Fibroblast of lung (primary cell): Measurements from ENCODE around the gene CCDC93. TPM values are rescaled to one million over a fixed set of nuclear protein-coding genes. Genes with fewer than 3 reads are reported as not detected.

Experiments
- DNase-seq, 2 donors: peaks; one replicate each; pipeline versions ENCODE4 v3.0.0 to v3.0.0-alpha.2; 2010; ENCODE audit warnings: low read depth in 2 of 2
- H2AFZ ChIP-seq: 2 replicates; pipeline ENCODE4 v1.5.1; 2012; ENCODE audit warnings: low read length, control low read depth, inconsistent platforms
- H3K27ac ChIP-seq: 2 replicates; pipeline ENCODE4 v1.5.1; 2011; ENCODE audit warnings: low read length, control low read depth; ENCODE audit not compliant: insufficient read depth
- H3K27me3 ChIP-seq: 2 replicates; pipeline ENCODE4 v1.5.1; 2011; ENCODE audit warnings: mild to moderate bottlenecking, low read length; ENCODE audit not compliant: control insufficient read depth, insufficient read depth
- H3K36me3 ChIP-seq: 2 replicates; pipeline ENCODE4 v1.5.1; 2011; ENCODE audit warnings: low read length; ENCODE audit not compliant: control insufficient read depth, insufficient read depth
- H3K4me1 ChIP-seq: 2 replicates; pipeline ENCODE4 v1.5.1; 2011; ENCODE audit warnings: low read length; ENCODE audit not compliant: control insufficient read depth, insufficient read depth; ENCODE audit errors: extremely low read depth
- H3K4me2 ChIP-seq: 2 replicates; pipeline ENCODE4 v1.5.1; 2011; ENCODE audit warnings: low read length, control low read depth; ENCODE audit not compliant: insufficient read depth; ENCODE audit errors: extremely low read depth
- H3K4me3 ChIP-seq, 4 experiments: fragments of 200-600 bp in 1 of 4; sonication (generic) in 1 of 4; replicated peaks in 1 of 4; 2 replicates each; pipeline ENCODE4 v1.5.1; 2011 to 2016; ENCODE audit warnings: low read length in 4 of 4, low read depth in 3 of 4, mild to moderate bottlenecking in 3 of 4, control low read depth in 2 of 4, inconsistent platforms in 1 of 4, mixed read lengths in 1 of 4; ENCODE audit not compliant: insufficient read depth in 1 of 4; ENCODE audit errors: control extremely low read depth in 1 of 4
- H3K79me2 ChIP-seq: 2 replicates; pipeline ENCODE4 v1.5.1; 2012; ENCODE audit warnings: mild to moderate bottlenecking, low read length, inconsistent platforms; ENCODE audit not compliant: control insufficient read depth, insufficient read depth
- H3K9ac ChIP-seq: 2 replicates; pipeline ENCODE4 v1.5.1; 2011; ENCODE audit warnings: mild to moderate bottlenecking, low read length, control low read depth; ENCODE audit not compliant: insufficient read depth
- H3K9me3 ChIP-seq: 2 replicates; pipeline ENCODE4 v1.5.1; 2012; ENCODE audit warnings: low read depth, low read length; ENCODE audit not compliant: control insufficient read depth, insufficient read depth
- H4K20me1 ChIP-seq: 2 replicates; pipeline ENCODE4 v1.5.1; 2011; ENCODE audit warnings: low read length; ENCODE audit not compliant: control insufficient read depth, insufficient read depth; ENCODE audit errors: extremely low read depth
- CTCF ChIP-seq, 2 donors: IDR thresholded peaks in 1 of 2; conservative IDR thresholded peaks in 1 of 2; 1 replicate in 1 of 2; 2 replicates in 1 of 2; pipeline ENCODE4 v1.5.1; 2011 to 2012; ENCODE audit warnings: low read length in 2 of 2, control low read depth in 1 of 2, inconsistent platforms in 1 of 2, low read depth in 1 of 2, mild to moderate bottlenecking in 1 of 2
- EZH2 ChIP-seq: IDR thresholded peaks from 2 replicates; pipeline ENCODE4 v1.5.1; 2012; ENCODE audit warnings: low read length, control low read depth, mild to moderate bottlenecking; ENCODE audit errors: missing control alignments
- polyA plus RNA-seq, 2 donors: library from polyadenylated mRNA; depleted of rRNA in 1 of 2; stranded (reverse) in 1 of 2; unstranded in 1 of 2; fragments of >200 nt; gene quantifications; 2 replicates each; pipeline ENCODE4 v1.2.1, GENCODE V29; 2011 to 2012; ENCODE audit warnings: missing spikeins in 1 of 2
- total RNA-seq: library from RNA; depleted of rRNA; stranded (reverse); fragments of >200 nt; gene quantifications from 2 replicates; pipeline ENCODE4 v1.2.1, GENCODE V29; 2014

The CCDC93 gene
- total and polyA plus RNA-seq, 2 donors (not counting 1 experiment from before 2014, with no cell fraction given), result 15.1 to 32.0 TPM

GRCh38 chr2:117957616-117958015 lies 56.3 kb downstream of the CCDC93 start:
- H3K4me2 ChIP-seq, result no peak overlapping the region
- H3K79me2 ChIP-seq, result no peaks in the 10 kb centered on the region
- no peak overlapping the region for H3K27ac ChIP-seq

GRCh38 chr2:117956036-117956796 lies 57.7 kb downstream of the CCDC93 start:
- TF ChIP-seq EZH2, result no peak
- TF ChIP-seq CTCF (conservative IDR thresholded peaks at IDR 0.05 in 1 of 2, IDR thresholded peaks at IDR 0.05 in 1 of 2; ENCODE audit: low read depth in 1 of 2, low read length in 2 of 2), result no peak

More at GRCh38 chr2:117957616-117958015, 56.3 kb downstream of the CCDC93 start:
- peaks cover 1% of the 10 kb centered on the region for H3K36me3 ChIP-seq
- H3K9me3 ChIP-seq, result no peaks in the 10 kb centered on the region
- H3K4me1 ChIP-seq, result no peaks in the 10 kb centered on the region
- no peaks in the 10 kb centered on the region for H3K27me3 ChIP-seq
- TF ChIP-seq EZH2 (no peak), CTCF (conservative IDR thresholded peaks at IDR 0.05 in 1 of 2, IDR thresholded peaks at IDR 0.05 in 1 of 2; ENCODE audit: low read depth in 1 of 2, low read length in 2 of 2) (no peak)
- H2AFZ ChIP-seq, result no peak overlapping the region
- H3K4me3 ChIP-seq, result no peak overlapping the region
- no peak for DNase-seq
- no peak overlapping the region for H3K9ac ChIP-seq
- no peaks in the 10 kb centered on the region for H4K20me1 ChIP-seq

DNA sequence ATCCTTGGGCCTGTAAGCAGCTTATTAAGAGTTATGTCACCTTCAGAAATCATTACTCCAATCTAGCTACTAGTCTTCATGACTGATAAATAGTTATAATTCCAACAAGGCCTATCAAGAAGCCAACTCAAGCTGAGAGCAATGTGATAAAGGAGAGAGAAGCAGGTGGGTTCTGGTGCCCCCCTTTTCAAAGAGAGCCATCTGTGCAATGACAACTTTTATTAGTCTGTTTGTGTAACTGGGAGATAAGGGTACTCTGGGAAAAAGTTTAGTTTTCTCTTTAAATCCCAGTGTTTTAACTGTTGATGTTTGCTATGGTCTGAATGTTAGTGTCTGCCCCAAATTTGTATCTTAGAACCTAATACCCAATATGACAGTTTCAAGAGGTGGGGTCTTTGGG lies 60.6 kb downstream of the CCDC93 start:
- H2AFZ ChIP-seq, result no peak overlapping the region
- DNase-seq, result no peak
- TF ChIP-seq CTCF (conservative IDR thresholded peaks at IDR 0.05 in 1 of 2, IDR thresholded peaks at IDR 0.05 in 1 of 2; ENCODE audit: low read depth in 1 of 2, low read length in 2 of 2) (no peak), EZH2 (no peak)
- no peaks in the 10 kb centered on the region for H3K79me2 ChIP-seq
- H3K27me3 ChIP-seq, result no peaks in the 10 kb centered on the region
- H3K4me2 ChIP-seq, result no peak overlapping the region
- H3K9me3 ChIP-seq, result no peaks in the 10 kb centered on the region
- H4K20me1 ChIP-seq, result no peaks in the 10 kb centered on the region
- no peaks in the 10 kb centered on the region for H3K4me1 ChIP-seq
- no peak overlapping the region for H3K27ac ChIP-seq
- no peak overlapping the region for H3K9ac ChIP-seq
- peaks cover 8% of the 10 kb centered on the region for H3K36me3 ChIP-seq
- no peak overlapping the region for H3K4me3 ChIP-seq

More at GRCh38 chr2:117956036-117956796, 57.7 kb downstream of the CCDC93 start:
- no peak overlapping the region for H3K4me3 ChIP-seq
- H3K9me3 ChIP-seq, result no peaks in the 10 kb centered on the region
- H3K36me3 ChIP-seq, result peaks cover 4% of the 10 kb centered on the region
- no peak overlapping the region for H3K4me2 ChIP-seq
- H2AFZ ChIP-seq, result no peak overlapping the region
- H3K27ac ChIP-seq, result no peak overlapping the region
- no peaks in the 10 kb centered on the region for H3K4me1 ChIP-seq
- no peaks in the 10 kb centered on the region for H3K27me3 ChIP-seq
- DNase-seq, result peak in 1 of 2 donors; percentile 22
- no peaks in the 10 kb centered on the region for H4K20me1 ChIP-seq
- no peaks in the 10 kb centered on the region for H3K79me2 ChIP-seq
- no peak overlapping the region for H3K9ac ChIP-seq
